ENCODE data around the gene KRT86.

GRCh38 chr12:52258335-52258901 lies 16.0 kb upstream of the KRT86 start:
- no peak for TF ChIP-seq CTCF (IDR thresholded peaks at IDR 0.05; ENCODE audit: low read depth, low read length)
- no peak for TF ChIP-seq EZH2phosphoT487 (IDR thresholded peaks at IDR 0.05; ENCODE audit: low read depth)

All from OCI-LY3 (cell line).